H1 (cell line): Measurements from ENCODE around the gene WBP1L. TPM values are rescaled to one million over a fixed set of nuclear protein-coding genes. Genes with fewer than 3 reads are reported as not detected.

ENCODE experiments used
- CTCF ChIA-PET: fragments of 300-600 bp; sonication (Branson Sonifier 250); formaldehyde crosslinking; loops from one replicate; lab custom pipeline; 2021; ENCODE audit not compliant: partially characterized antibody; lab: Charles Lee
- POLR2A ChIA-PET: fragments of 300-600 bp; sonication (Branson Sonifier 250); formaldehyde crosslinking; loops from one replicate; lab custom pipeline; 2021; ENCODE audit warnings: inconsistent platforms; ENCODE audit not compliant: partially characterized antibody; lab: Charles Lee
- DNase-seq, 2 experiments: peaks; one replicate each; pipeline versions ENCODE4 v3.0.0 to v3.0.0-alpha.2; 2010 to 2022; ENCODE audit warnings: low spot score in 2 of 2, low read depth in 1 of 2, mixed read lengths in 1 of 2
- FAIRE-seq: peaks from 2 replicates; lab custom pipeline; 2011; peaks lifted over from hg19 to GRCh38; lab: Jason Lieb, UNC
- H2AFZ ChIP-seq: 2 replicates; pipeline ENCODE4 v1.8.1; 2012; ENCODE audit warnings: low read length, inconsistent platforms
- H2AK5ac ChIP-seq: 2 replicates; pipeline ENCODE4 v1.6.1; 2013; ENCODE audit warnings: low read depth, low read length
- H2BK120ac ChIP-seq: replicated peaks from 2 replicates; pipeline ENCODE3; 2013; ENCODE audit warnings: low read depth, low read length, inconsistent platforms
- H2BK12ac ChIP-seq: 2 replicates; pipeline ENCODE4 v1.6.1; 2013; ENCODE audit warnings: low read depth, low read length
- H2BK15ac ChIP-seq: 2 replicates; pipeline ENCODE4 v1.6.1; 2013; ENCODE audit warnings: low read length
- H2BK20ac ChIP-seq: 2 replicates; pipeline ENCODE4 v1.6.1; 2013; ENCODE audit warnings: low read length
- H2BK5ac ChIP-seq: 2 replicates; pipeline ENCODE4 v1.6.1; 2013; ENCODE audit warnings: low read depth, low read length
- H3K14ac ChIP-seq: 2 replicates; pipeline ENCODE4 v1.6.1; 2013; ENCODE audit warnings: inconsistent platforms; ENCODE audit not compliant: insufficient read length
- H3K18ac ChIP-seq: 2 replicates; pipeline ENCODE4 v1.6.1; 2013; ENCODE audit warnings: low read length; ENCODE audit errors: extremely low read depth
- H3K23ac ChIP-seq: 2 replicates; pipeline ENCODE4 v1.6.1; 2013; ENCODE audit warnings: inconsistent platforms; ENCODE audit not compliant: insufficient read length
- H3K23me2 ChIP-seq: 2 replicates; pipeline ENCODE4 v1.6.1; 2013; ENCODE audit warnings: low read depth, low read length
- H3K27ac ChIP-seq: 2 replicates; pipeline ENCODE4 v1.6.1; 2011; ENCODE audit warnings: low read depth, low read length, inconsistent platforms
- H3K27me3 ChIP-seq, 4 experiments: replicated peaks in 1 of 4; 1 replicate in 1 of 4; 2 replicates in 3 of 4; pipeline versions ENCODE4 v1.6.1 to v1.8.1; 2011 to 2013; ENCODE audit warnings: low read length in 3 of 4, mild to moderate bottlenecking in 3 of 4, inconsistent platforms in 2 of 4, mixed read lengths in 2 of 4, moderate library complexity in 1 of 4; ENCODE audit not compliant: control insufficient read depth in 3 of 4, insufficient read depth in 3 of 4; ENCODE audit errors: extremely low read depth in 1 of 4
- H3K36me3 ChIP-seq, 4 experiments: 2 replicates each; pipeline versions ENCODE4 v1.6.1 to v1.8.1; 2011 to 2013; ENCODE audit warnings: mild to moderate bottlenecking in 4 of 4, low read length in 3 of 4, moderate library complexity in 2 of 4, control low read depth in 1 of 4, inconsistent platforms in 1 of 4; ENCODE audit not compliant: insufficient read depth in 4 of 4, control insufficient read depth in 2 of 4
- H3K4ac ChIP-seq: replicated peaks from 2 replicates; pipeline ENCODE3; 2013; ENCODE audit warnings: low read length, low read depth, mixed read lengths, inconsistent platforms; ENCODE audit not compliant: insufficient read length
- H3K4me1 ChIP-seq, 4 experiments: replicated peaks in 1 of 4; 1 replicate in 1 of 4; 2 replicates in 3 of 4; pipeline versions ENCODE4 v1.6.1 to v1.8.1; 2011 to 2013; ENCODE audit warnings: low read length in 3 of 4, inconsistent platforms in 2 of 4, mixed read lengths in 1 of 4; ENCODE audit not compliant: insufficient read depth in 4 of 4, control insufficient read depth in 3 of 4
- H3K4me2 ChIP-seq, 2 experiments: 2 replicates each; pipeline versions ENCODE4 v1.6.1 to v1.8.1; 2011 to 2013; ENCODE audit warnings: low read depth in 2 of 2, low read length in 2 of 2, control low read depth in 1 of 2, inconsistent platforms in 1 of 2, mild to moderate bottlenecking in 1 of 2; ENCODE audit not compliant: insufficient read depth in 1 of 2
- H3K4me3 ChIP-seq, 4 experiments: fragments of 200-600, 300-600 bp in 1 of 4; sonication (generic), shearing (Covaris generic), sonication (Bioruptor Twin) in 1 of 4; 2 replicates each; pipeline versions ENCODE4 v1.5.1 to v1.8.1; 2011 to 2016; ENCODE audit warnings: low read length in 4 of 4, low read depth in 3 of 4, control low read depth in 2 of 4, inconsistent platforms in 2 of 4, mild to moderate bottlenecking in 2 of 4, mixed read lengths in 1 of 4, moderate library complexity in 1 of 4; ENCODE audit not compliant: insufficient read depth in 2 of 4; ENCODE audit errors: extremely low read depth in 1 of 4
- H3K56ac ChIP-seq: replicated peaks from 2 replicates; pipeline ENCODE3; 2013; ENCODE audit warnings: low read depth, mild to moderate bottlenecking, mixed read lengths, low read length, inconsistent platforms; ENCODE audit not compliant: insufficient read length
- H3K79me1 ChIP-seq: 2 replicates; pipeline ENCODE4 v1.6.1; 2013; ENCODE audit warnings: low read depth, low read length, control low read depth
- H3K79me2 ChIP-seq, 2 experiments: 2 replicates each; pipeline versions ENCODE4 v1.6.1 to v1.8.1; 2012 to 2013; ENCODE audit warnings: low read length in 2 of 2, mild to moderate bottlenecking in 2 of 2, inconsistent platforms in 1 of 2; ENCODE audit not compliant: insufficient read depth in 2 of 2, control insufficient read depth in 1 of 2
- H3K9ac ChIP-seq, 4 experiments: replicated peaks in 1 of 4; 1 replicate in 1 of 4; 2 replicates in 3 of 4; pipeline versions ENCODE4 v1.6.1 to v1.8.1; 2011 to 2013; ENCODE audit warnings: low read depth in 3 of 4, low read length in 3 of 4, control low read depth in 2 of 4, mild to moderate bottlenecking in 2 of 4, moderate library complexity in 2 of 4, inconsistent platforms in 1 of 4; ENCODE audit errors: extremely low read depth in 1 of 4
- H3K9me3 ChIP-seq, 2 experiments: 2 replicates each; pipeline versions ENCODE4 v1.6.1 to v1.8.1; 2012 to 2013; ENCODE audit warnings: mild to moderate bottlenecking in 2 of 2, moderate library complexity in 2 of 2, control low read depth in 1 of 2, inconsistent platforms in 1 of 2, low read depth in 1 of 2, low read length in 1 of 2, mixed read lengths in 1 of 2; ENCODE audit not compliant: insufficient read depth in 2 of 2
- H4K20me1 ChIP-seq, 2 experiments: replicated peaks in 1 of 2; 2 replicates each; pipeline versions ENCODE3 to v1.8.1; 2011 to 2013; ENCODE audit warnings: inconsistent platforms in 2 of 2, low read length in 2 of 2, mild to moderate bottlenecking in 1 of 2; ENCODE audit not compliant: insufficient read depth in 2 of 2, control insufficient read depth in 1 of 2
- H4K5ac ChIP-seq: 2 replicates; pipeline ENCODE4 v1.6.1; 2013; ENCODE audit warnings: low read length, low read depth, mixed read lengths, inconsistent platforms; ENCODE audit not compliant: insufficient read length
- H4K8ac ChIP-seq: 2 replicates; pipeline ENCODE4 v1.8.0; 2013; ENCODE audit warnings: mild to moderate bottlenecking, moderate library complexity, low read length, inconsistent platforms; ENCODE audit not compliant: insufficient read depth; ENCODE audit errors: extremely low read depth
- H4K91ac ChIP-seq: replicated peaks from 2 replicates; pipeline ENCODE3; 2013; ENCODE audit warnings: low read length, mixed read lengths, inconsistent platforms; ENCODE audit not compliant: insufficient read length
- BCL11A ChIP-seq, 2 experiments: IDR thresholded peaks; one replicate each; pipeline ENCODE4 v1.6.1; 2011; ENCODE audit warnings: low read depth in 2 of 2, low read length in 2 of 2, mild to moderate bottlenecking in 2 of 2
- CHD1 ChIP-seq: IDR thresholded peaks from 2 replicates; pipeline ENCODE4 v1.6.1; 2012; ENCODE audit warnings: low read depth, low read length, improper control_type of control experiment
- MAFK ChIP-seq: IDR thresholded peaks from 2 replicates; pipeline ENCODE4 v1.6.1; 2012; ENCODE audit warnings: low read depth, mild to moderate bottlenecking, improper control_type of control experiment, low read length
- NANOG ChIP-seq: IDR thresholded peaks from 2 replicates; pipeline ENCODE4 v1.6.1; 2011; ENCODE audit warnings: low read length, low read depth, mild to moderate bottlenecking, inconsistent platforms; ENCODE audit not compliant: insufficient read depth, poor library complexity, severe bottlenecking
- SIRT6 ChIP-seq: IDR thresholded peaks from one replicate; pipeline ENCODE4 v1.7.1; 2012; ENCODE audit warnings: low read length, inconsistent platforms
- SP2 ChIP-seq: IDR thresholded peaks from 2 replicates; pipeline ENCODE4 v1.6.1; 2012; ENCODE audit warnings: mild to moderate bottlenecking, low read length, inconsistent platforms
- TCF12 ChIP-seq: IDR thresholded peaks from 2 replicates; pipeline ENCODE4 v1.6.1; 2011; ENCODE audit warnings: low read depth, mild to moderate bottlenecking, low read length
- USF2 ChIP-seq: IDR thresholded peaks from 2 replicates; pipeline ENCODE4 v1.6.1; 2011; ENCODE audit warnings: low read length, improper control_type of control experiment
- WGBS, 2 experiments: shearing (Covaris generic) in 1 of 2; methylation state at CpG; one replicate each; pipeline versions ENCODE4 v1.1.6 to v1.1.7; 2013 to 2015; ENCODE audit warnings: low lambda C conversion rate in 2 of 2, mixed read lengths in 2 of 2, inconsistent platforms in 1 of 2, low coverage in 1 of 2, missing lambda C conversion rate in 1 of 2; ENCODE audit not compliant: insufficient replicate concordance in 2 of 2, insufficient coverage in 1 of 2, insufficient read length in 1 of 2; ENCODE audit errors: extremely low coverage in 1 of 2, missing lambda C conversion rate in 1 of 2; 5-methylcytosine and 5-hydroxymethylcytosine counted together
- polyA plus RNA-seq, 7 experiments: library from polyadenylated mRNA; depleted of rRNA in 3 of 7; stranded (reverse) in 5 of 7; unstranded in 2 of 7; fragments of >200 nt in 5 of 7; fragments of 200-250 nt in 2 of 7; gene quantifications; 1 replicate in 5 of 7; 2 replicates in 1 of 7; 4 replicates in 1 of 7; pipeline versions ENCODE4 v1.2.1 to v1.2.3, GENCODE V29; 2011 to 2013; ENCODE audit warnings: missing spikeins in 2 of 7, mixed read lengths in 2 of 7
- total RNA-seq: library from RNA; stranded (reverse); fragmentation: NEBNext Ultra II Directional; extraction: Animal tissue kit (Norgen Biotek cat#: 25700); gene quantifications from 2 replicates; pipeline ENCODE4 v1.2.1, GENCODE V29; 2021

The WBP1L gene
- total and polyA plus RNA-seq, 2 of the 8 experiments (the other 6 are each of a cell fraction or from before 2014, with no cell fraction given): 26.6 to 29.9 TPM

- no peak overlapping the region for H4K8ac ChIP-seq
- H3K4me3 ChIP-seq: no peak overlapping the region
- no peak overlapping the region for H2BK5ac ChIP-seq
- H3K14ac ChIP-seq: no peak overlapping the region
- H2BK20ac ChIP-seq: no peak overlapping the region
- TF ChIP-seq BCL11A (IDR thresholded peaks at IDR 0.05; ENCODE audit: low read depth in 2 of 2, low read length in 2 of 2): no peak
- no peak for TF ChIP-seq CHD1
- TF ChIP-seq TCF12: no peak
- TF ChIP-seq SIRT6: no peak
- no peak for TF ChIP-seq MAFK
- no peak for TF ChIP-seq NANOG
- no peak for TF ChIP-seq USF2
- TF ChIP-seq SP2: no peak
- DNase-seq (no peak), FAIRE-seq (no peak)
- H4K5ac ChIP-seq: no peak overlapping the region
- no peaks in the 10 kb centered on the region for H4K20me1 ChIP-seq
- no peak overlapping the region for H3K9ac ChIP-seq
- no peak overlapping the region for H3K4me2 ChIP-seq
- no peak overlapping the region for H2AFZ ChIP-seq
- no peak overlapping the region for H3K23ac ChIP-seq
- no peaks in the 10 kb centered on the region for H3K79me1 ChIP-seq
- H2BK120ac ChIP-seq: no peak overlapping the region
- no peak overlapping the region for H3K4ac ChIP-seq
- CTCF ChIA-PET: interaction anchor here (0.6 to 1.4 kb wide), 4 partner anchors 11 to 197 kb away, joined by 3 to 4 read pairs (median 3); no protein-coding TSS in a partner anchor
- H3K27ac ChIP-seq: no peak overlapping the region
- no peak overlapping the region for H3K56ac ChIP-seq
- peaks cover 0 to 7% (median 3%) of the 10 kb centered on the region in 4 experiments; a peak in 5 of 7 replicates for H3K4me1 ChIP-seq
- POLR2A ChIA-PET: interaction anchor here (0.8 to 1.5 kb wide), 3 partner anchors 13 to 130 kb away, joined by 3 read pairs; no protein-coding TSS in a partner anchor
- H3K27me3 ChIP-seq: no peaks in the 10 kb centered on the region
- no peaks in the 10 kb centered on the region for H3K79me2 ChIP-seq
- H3K9me3 ChIP-seq: no peaks in the 10 kb centered on the region
- no peaks in the 10 kb centered on the region for H3K23me2 ChIP-seq
- H4K91ac ChIP-seq: no peak overlapping the region
- H2BK12ac ChIP-seq: no peak overlapping the region
- 90% methylated on average over 17 of the region's 17 CpGs; no CpG with 5 or more reads in 1 of the 2 experiments for WGBS, 2 experiments
- H3K36me3 ChIP-seq: peaks cover 0 to 7% (median 2%) of the 10 kb centered on the region in 4 experiments; a peak in 2 of 8 replicates
- no peak overlapping the region for H2BK15ac ChIP-seq
- H2AK5ac ChIP-seq: no peak overlapping the region
- H3K18ac ChIP-seq: no peak overlapping the region
Measured at GRCh38 chr10:102813017-102813541, 69.3 kb downstream of the WBP1L start.
